ENCODE data around the gene MGARP.

GRCh38 chr4:139223682-139224317, 56.2 kb downstream of the MGARP start:
- TF ChIP-seq, protein P1, sequence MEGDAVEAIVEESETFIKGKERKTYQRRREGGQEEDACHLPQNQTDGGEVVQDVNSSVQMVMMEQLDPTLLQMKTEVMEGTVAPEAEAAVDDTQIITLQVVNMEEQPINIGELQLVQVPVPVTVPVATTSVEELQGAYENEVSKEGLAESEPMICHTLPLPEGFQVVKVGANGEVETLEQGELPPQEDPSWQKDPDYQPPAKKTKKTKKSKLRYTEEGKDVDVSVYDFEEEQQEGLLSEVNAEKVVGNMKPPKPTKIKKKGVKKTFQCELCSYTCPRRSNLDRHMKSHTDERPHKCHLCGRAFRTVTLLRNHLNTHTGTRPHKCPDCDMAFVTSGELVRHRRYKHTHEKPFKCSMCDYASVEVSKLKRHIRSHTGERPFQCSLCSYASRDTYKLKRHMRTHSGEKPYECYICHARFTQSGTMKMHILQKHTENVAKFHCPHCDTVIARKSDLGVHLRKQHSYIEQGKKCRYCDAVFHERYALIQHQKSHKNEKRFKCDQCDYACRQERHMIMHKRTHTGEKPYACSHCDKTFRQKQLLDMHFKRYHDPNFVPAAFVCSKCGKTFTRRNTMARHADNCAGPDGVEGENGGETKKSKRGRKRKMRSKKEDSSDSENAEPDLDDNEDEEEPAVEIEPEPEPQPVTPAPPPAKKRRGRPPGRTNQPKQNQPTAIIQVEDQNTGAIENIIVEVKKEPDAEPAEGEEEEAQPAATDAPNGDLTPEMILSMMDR (IDR thresholded peaks at IDR 0.05), result no peak
- TF ChIP-seq REST (IDR thresholded peaks at IDR 0.05; ENCODE audit: insufficient read depth in 1 of 2, low read depth in 2 of 2, low read length in 1 of 2) (no peak), SIN3A (IDR thresholded peaks at IDR 0.05; ENCODE audit: borderline replicate concordance, insufficient read depth, low read depth, low read length) (no peak)
